ENCODE data around the gene AKR1B1. TPM values are rescaled to one million over a fixed set of nuclear protein-coding genes. Genes with fewer than 3 reads are reported as not detected.
A peak's percentile ranks its signal among the peaks of the same experiment; 100 is the strongest.

Gene AKR1B1
- total and polyA plus RNA-seq, 2 of the 4 experiments (the other 2 are of a cell fraction), result 90.9 to 201 TPM

DNA sequence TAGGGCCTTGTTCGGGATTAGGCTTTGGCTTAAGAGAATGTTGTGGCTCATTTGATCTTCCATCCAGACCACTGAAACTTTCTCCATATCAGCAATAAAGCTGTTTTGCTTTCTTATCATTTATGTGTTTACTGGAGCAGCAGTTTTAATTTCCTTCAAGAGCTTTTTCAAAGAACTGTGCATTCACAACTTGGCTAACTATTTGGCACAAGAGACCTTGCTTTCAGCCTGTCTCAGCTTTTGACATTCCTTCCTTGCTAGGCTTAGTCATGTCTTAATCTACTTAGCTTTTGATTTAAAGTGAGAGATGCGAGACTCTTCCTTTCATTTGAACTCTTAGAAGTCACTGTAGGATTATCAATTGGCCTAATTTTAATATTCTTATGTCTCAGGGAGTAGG, 19.1 kb upstream of the AKR1B1 start:
- Histone ChIP-seq H4K5ac (ENCODE audit: low read depth, low read length) (no peak overlapping the region), H2BK120ac (ENCODE audit: low read depth, low read length) (no peak overlapping the region), H3K23ac (ENCODE audit: low read depth, low read length) (no peak overlapping the region), H3K4me2 (ENCODE audit: low read depth, low read length) (no peak overlapping the region), H2BK20ac (ENCODE audit: low read depth, low read length) (no peak overlapping the region), H3K36me3 (ENCODE audit: control insufficient read depth, insufficient read depth, low read length) (no peaks in the 10 kb centered on the region), H3K4me3 (ENCODE audit: insufficient read depth, low read depth, low read length) (no peak overlapping the region), H3K9ac (ENCODE audit: low read depth, low read length) (no peak overlapping the region), H3K9me3 (ENCODE audit: control insufficient read depth, insufficient read depth, low read length) (no peaks in the 10 kb centered on the region), H3K18ac (ENCODE audit: low read depth, low read length) (peak overlapping the region; percentile 16; the same call in 1 of the 2 replicates), H3K14ac (replicated peaks; ENCODE audit: low read depth, low read length) (no peak overlapping the region), H3K56ac (ENCODE audit: extremely low read depth, insufficient read depth, low read length) (no peak overlapping the region), H3K79me1 (ENCODE audit: low read depth in 1 of 2, low read length in 2 of 2) (no peaks in the 10 kb centered on the region), H4K91ac (ENCODE audit: insufficient read depth, low read depth, low read length) (no peak overlapping the region), H3K4me1 (ENCODE audit: control insufficient read depth, insufficient read depth, low read length) (peaks cover 4% of the 10 kb centered on the region), H3K27ac (ENCODE audit: insufficient read depth, low read length) (no peak overlapping the region), H2AK5ac (ENCODE audit: low read depth, low read length) (no peak overlapping the region), H3K9me1 (ENCODE audit: insufficient read depth, low read length) (peaks cover 2% of the 10 kb centered on the region; the same call in 1 of the 2 replicates), H3K4ac (ENCODE audit: low read depth, low read length) (no peak overlapping the region), H3K27me3 (ENCODE audit: control insufficient read depth, insufficient read depth, low read length) (no peaks in the 10 kb centered on the region), H4K8ac (ENCODE audit: low read depth in 2 of 2, low read length in 2 of 2) (no peak overlapping the region), H2AFZ (replicated peaks; ENCODE audit: low read length, poor library complexity) (no peak overlapping the region), H4K20me1 (ENCODE audit: insufficient read depth, low read length) (no peaks in the 10 kb centered on the region), H2BK15ac (ENCODE audit: low read depth, low read length) (no peak overlapping the region), H2BK5ac (ENCODE audit: low read depth, low read length, poor library complexity, severe bottlenecking) (no peak overlapping the region), H2AK9ac (replicated peaks; ENCODE audit: low read depth, low read length, poor library complexity) (no peak overlapping the region)
- TF ChIP-seq POLR2A (IDR thresholded peaks at IDR 0.05; ENCODE audit: low read depth, low read length), result no peak
- POLR2A ChIA-PET (ENCODE audit: unreplicated experiment), result no interaction called here
- CTCF ChIA-PET, result interaction anchor here (0.7 to 5.8 kb wide), 3 partner anchors 20 to 45 kb away, joined by 3 to 33 read pairs (median 3); no protein-coding TSS in a partner anchor
- no CpG with 5 or more reads among the region's 2 CpGs for WGBS, 2 experiments (ENCODE audit: extremely low coverage in 2 of 2, insufficient read length in 1 of 2)
- no TSS peak for BruUV-seq (replicated peaks)
- in situ Hi-C loops (cut with MboI; ENCODE audit: low sequenced_read_pairs), result no loop called here
- dilution Hi-C loops (cut with HindIII; ENCODE audit: low sequenced_read_pairs, unreplicated experiment), result no loop called here
- no peak for ATAC-seq (ENCODE audit: low read depth)
- intact Hi-C loops (cut with micrococcal nuclease), result loop anchor here (1.0 kb wide), 1 partner anchor 46 kb away; no protein-coding TSS in a partner anchor
- DNase-seq, result peak; percentile 22

Measured in IMR-90 (cell line).